OCI-LY7 (cell line): ENCODE data around the gene TRIP13. TPM values are rescaled to one million over a fixed set of nuclear protein-coding genes. Genes with fewer than 3 reads are reported as not detected.
"Not testable (repeated sequence)": the region's sequence is repeated elsewhere in the genome, so short reads cannot be mapped to it uniquely, and the experiment has no call there.

Experiments
- BruUV-seq: library from RNA; stranded (reverse); fragments of 400-500 nt; replicated peaks from 2 replicates; lab custom pipeline; 2021; lab: Mats Ljungman, UMichigan
- CTCF ChIA-PET: fragments of 300-600 bp; sonication (Branson Sonifier 250); formaldehyde crosslinking; loops from one replicate; lab custom pipeline; 2022; ENCODE audit warnings: antibody characterized with exemption; ENCODE audit not compliant: unreplicated experiment; lab: Charles Lee
- POLR2A ChIA-PET: fragments of 300-600 bp; sonication (Branson Sonifier 250); formaldehyde crosslinking; loops from one replicate; lab custom pipeline; 2022; ENCODE audit warnings: antibody characterized with exemption; lab: Charles Lee
- DNase-seq: peaks from one replicate; pipeline ENCODE4 v3.0.0-alpha.2; 2015; ENCODE audit warnings: low spot score
- H2AFZ ChIP-seq: fragments of 200-600 bp; sonication (generic), shearing (Covaris generic); 2 replicates; pipeline ENCODE4 v1.6.1; 2014; ENCODE audit warnings: mild to moderate bottlenecking, antibody characterized with exemption, low read length, moderate library complexity
- H3K27ac ChIP-seq: fragments of 200-600 bp; sonication (generic); 2 replicates; pipeline ENCODE4 v1.5.1; 2014; ENCODE audit warnings: mixed run types, low read depth, mild to moderate bottlenecking, moderate library complexity, low read length, inconsistent platforms; ENCODE audit not compliant: poor library complexity, severe bottlenecking
- H3K36me3 ChIP-seq: fragments of 200-600 bp; sonication (generic); 2 replicates; pipeline ENCODE4 v1.6.1; 2014; ENCODE audit warnings: mild to moderate bottlenecking, antibody characterized with exemption, low read length, moderate library complexity, mixed read lengths; ENCODE audit not compliant: insufficient read depth
- H3K4me1 ChIP-seq: fragments of 200-600 bp; sonication (generic); 2 replicates; pipeline ENCODE4 v1.5.1; 2014; ENCODE audit warnings: mild to moderate bottlenecking, low read length; ENCODE audit not compliant: insufficient read depth, poor library complexity, severe bottlenecking
- H3K4me2 ChIP-seq: fragments of 200-600 bp; sonication (generic); 2 replicates; pipeline ENCODE4 v1.6.1; 2014; ENCODE audit warnings: mild to moderate bottlenecking, low read length
- H3K4me3 ChIP-seq: fragments of 200-600 bp; sonication (generic); 2 replicates; pipeline ENCODE4 v1.5.1; 2014; ENCODE audit warnings: mild to moderate bottlenecking, low read depth, low read length; ENCODE audit not compliant: poor library complexity, severe bottlenecking
- H3K79me2 ChIP-seq: fragments of 200-600 bp; sonication (generic); 2 replicates; pipeline ENCODE4 v1.6.1; 2016; ENCODE audit warnings: low read depth, mild to moderate bottlenecking, low read length, moderate library complexity, mixed read lengths; ENCODE audit not compliant: insufficient read depth
- H3K9me2 ChIP-seq: fragments of 200-600 bp; sonication (generic); 2 replicates; pipeline ENCODE4 v1.6.1; 2016; ENCODE audit warnings: mild to moderate bottlenecking, low read length, mixed read lengths; ENCODE audit not compliant: insufficient read depth
- H3K9me3 ChIP-seq: fragments of 200-600 bp; sonication (generic); 2 replicates; pipeline ENCODE4 v1.6.1; 2014; ENCODE audit warnings: mild to moderate bottlenecking, mixed run types, low read length, mixed read lengths
- H4K20me1 ChIP-seq: fragments of 200-600 bp; sonication (generic); 2 replicates; pipeline ENCODE4 v1.6.1; 2014; ENCODE audit warnings: mild to moderate bottlenecking, antibody characterized with exemption, low read length, moderate library complexity, mixed read lengths; ENCODE audit not compliant: insufficient read depth
- CTCF ChIP-seq: fragments of 200-600 bp; sonication (generic); conservative IDR thresholded peaks from 2 replicates; pipeline ENCODE4 v1.5.1; 2014; ENCODE audit warnings: mild to moderate bottlenecking, antibody characterized with exemption, low read length, moderate library complexity, mixed read lengths
- EZH2phosphoT487 ChIP-seq: fragments of 200-600 bp; sonication (generic); IDR thresholded peaks from 2 replicates; pipeline ENCODE4 v1.6.1; 2018; ENCODE audit warnings: low read depth, borderline replicate concordance, mild to moderate bottlenecking, mixed run types, antibody characterized with exemption, low read length, moderate library complexity, mixed read lengths
- intact Hi-C: fragments of 100-400 bp; cut with micrococcal nuclease; formaldehyde crosslinking; loops from one replicate; pipeline ENCODE4 v1.10.0; 2022; ENCODE audit not compliant: unreplicated experiment
- total RNA-seq, 2 experiments: library from RNA; depleted of rRNA in 1 of 2; stranded (reverse); fragments of >200 nt in 1 of 2; shearing (Covaris generic) in 1 of 2; gene quantifications; 2 replicates each; pipeline ENCODE4 v1.2.3, GENCODE V29; 2014 to 2022

TRIP13 gene
- total RNA-seq, 2 experiments from 2014 or later: 46.6 to 59.4 TPM

DNA sequence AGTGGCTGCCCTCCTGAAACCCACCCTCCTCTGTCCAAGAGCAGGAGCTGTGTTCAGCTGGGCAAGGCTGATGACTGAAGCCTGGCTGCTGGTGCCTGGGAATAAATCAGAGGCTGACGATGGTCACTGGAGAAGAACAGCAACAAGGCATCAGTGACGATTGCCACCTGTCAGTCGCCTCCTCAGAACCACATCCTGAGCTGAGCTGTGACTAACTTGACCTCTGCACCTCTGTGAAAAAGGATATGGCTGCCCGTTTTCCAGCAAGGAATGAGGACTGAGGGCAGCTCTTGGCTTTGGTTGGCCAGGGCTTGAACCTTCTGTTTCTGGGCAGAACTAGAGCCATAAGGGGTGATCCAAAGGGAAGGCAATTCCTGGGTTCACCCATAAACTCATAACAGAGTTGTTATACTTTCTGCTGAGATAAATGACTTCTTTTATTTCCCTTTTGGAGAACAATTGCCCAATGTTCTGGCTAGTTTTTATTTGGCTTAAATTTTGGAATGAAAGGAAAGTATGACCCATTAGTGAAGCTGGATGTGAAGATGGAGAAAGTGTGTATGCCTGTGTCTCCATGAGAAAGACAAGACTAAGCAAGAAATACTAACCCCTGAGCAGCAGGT lies 40.1 kb downstream of the TRIP13 start:
- intact Hi-C loops: no loop called here
- Histone ChIP-seq H3K36me3 (no peaks in the 10 kb centered on the region), H3K27ac (no peak overlapping the region), H3K9me2 (no peaks in the 10 kb centered on the region), H3K79me2 (no peaks in the 10 kb centered on the region), H3K9me3 (no peaks in the 10 kb centered on the region), H3K4me3 (no peak overlapping the region), H3K4me2 (no peak overlapping the region), H4K20me1 (no peaks in the 10 kb centered on the region), H2AFZ (no peak overlapping the region), H3K4me1 (no peaks in the 10 kb centered on the region)
- BruUV-seq: no TSS peak
- TF ChIP-seq CTCF: no peak
- no peak for TF ChIP-seq EZH2phosphoT487
- ChIA-PET POLR2A (no interaction called here), CTCF (no interaction called here)
- no peak for DNase-seq

GRCh38 chr5:933251-933861 lies 40.7 kb downstream of the TRIP13 start:
- intact Hi-C loops: no loop called here
- no peak overlapping the region for H3K27ac ChIP-seq
- no peaks in the 10 kb centered on the region for H3K9me3 ChIP-seq
- no peaks in the 10 kb centered on the region for H3K79me2 ChIP-seq
- no peaks in the 10 kb centered on the region for H3K4me1 ChIP-seq
- DNase-seq: no peak
- H3K36me3 ChIP-seq: no peaks in the 10 kb centered on the region
- no peak overlapping the region for H3K4me3 ChIP-seq
- ChIA-PET CTCF (no interaction called here), POLR2A (no interaction called here)
- BruUV-seq: no TSS peak
- no peak for TF ChIP-seq CTCF
- no peak for TF ChIP-seq EZH2phosphoT487
- H3K9me2 ChIP-seq: no peaks in the 10 kb centered on the region
- H4K20me1 ChIP-seq: no peaks in the 10 kb centered on the region
- no peak overlapping the region for H3K4me2 ChIP-seq
- no peak overlapping the region for H2AFZ ChIP-seq

- H3K4me3 ChIP-seq, H3K79me2 ChIP-seq, H3K9me3 ChIP-seq, POLR2A ChIA-PET, H3K9me2 ChIP-seq, H3K4me2 ChIP-seq, H3K4me1 ChIP-seq, H2AFZ ChIP-seq, DNase-seq, BruUV-seq, H4K20me1 ChIP-seq, H3K27ac ChIP-seq, CTCF ChIA-PET, H3K36me3 ChIP-seq, intact Hi-C loops: not testable (repeated sequence)
Observed at GRCh38 chr5:933951-934350, 41.3 kb downstream of the TRIP13 start.

GRCh38 chr5:934381-934967 lies 41.8 kb downstream of the TRIP13 start:
- DNase-seq, H3K27ac ChIP-seq, H3K4me1 ChIP-seq, H2AFZ ChIP-seq, POLR2A ChIA-PET, H3K79me2 ChIP-seq, H4K20me1 ChIP-seq, H3K4me2 ChIP-seq, H3K36me3 ChIP-seq, CTCF ChIA-PET, H3K9me3 ChIP-seq, BruUV-seq, H3K4me3 ChIP-seq, intact Hi-C loops, H3K9me2 ChIP-seq: not testable (repeated sequence)
